Transverse colon (tissue), 4 donors: Measurements from ENCODE around the gene ADGRB2. TPM values are rescaled to one million over a fixed set of nuclear protein-coding genes. Genes with fewer than 3 reads are reported as not detected.

ENCODE experiments used
- DNase-seq: peaks from one replicate; pipeline ENCODE4 v3.0.0-alpha.2; 2019
- H3K27ac ChIP-seq, 4 donors: fragments of 200-600 bp; sonication (generic); 2 replicates each; pipeline ENCODE4 v1.5.1; 2016 to 2018; ENCODE audit warnings: inconsistent platforms in 4 of 4
- H3K27me3 ChIP-seq: fragments of 200-600 bp; sonication (generic); 2 replicates; pipeline ENCODE4 v1.5.1; 2017; ENCODE audit warnings: inconsistent platforms
- H3K36me3 ChIP-seq, 4 donors: fragments of 200-600 bp; sonication (generic); 2 replicates each; pipeline ENCODE4 v1.5.1; 2017 to 2019; ENCODE audit warnings: inconsistent platforms in 4 of 4
- H3K4me1 ChIP-seq, 4 donors: fragments of 200-600 bp; sonication (generic); 2 replicates each; pipeline ENCODE4 v1.5.1; 2017 to 2020; ENCODE audit warnings: inconsistent platforms in 4 of 4
- H3K4me3 ChIP-seq, 4 donors: fragments of 200-600 bp; sonication (generic); 1 replicate in 1 of 4; 2 replicates in 3 of 4; pipeline versions ENCODE4 v1.5.1 to v1.6.1; 2017 to 2019; ENCODE audit warnings: inconsistent platforms in 4 of 4
- H3K9me3 ChIP-seq, 2 donors: fragments of 200-600 bp; sonication (generic); 2 replicates each; pipeline ENCODE4 v1.5.1; 2017 to 2019; ENCODE audit warnings: inconsistent platforms in 2 of 2
- EP300 ChIP-seq: sonication (generic); formaldehyde crosslinking; IDR thresholded peaks from one replicate; pipeline ENCODE4 v1.6.1; 2017; ENCODE audit warnings: antibody characterized with exemption, low read depth
- POLR2A ChIP-seq: fragments of 450-650 bp; IDR thresholded peaks from one replicate; pipeline ENCODE4 v1.6.1; 2016; ENCODE audit warnings: antibody characterized with exemption, mild to moderate bottlenecking, moderate library complexity
- POLR2AphosphoS5 ChIP-seq, 3 donors: sonication (generic); formaldehyde crosslinking; IDR thresholded peaks; one replicate each; pipeline ENCODE4 v1.6.1; 2016; ENCODE audit warnings: antibody characterized with exemption in 3 of 3
- WGBS, 2 donors: methylation state at CpG; one replicate each; pipeline ENCODE4 v1.1.5; 2018; ENCODE audit warnings: low coverage in 1 of 2; 5-methylcytosine and 5-hydroxymethylcytosine counted together
- in situ Hi-C, 4 donors: fragments of 200-750 bp; cut with MboI; loops; one replicate each; pipeline versions ENCODE4 v1.15.0 to v1.15.1; 2017; ENCODE audit warnings: low sequenced_read_pairs in 3 of 4, low pct_ligation_motif_present in 1 of 4, low pct_unique_long_range_greater_than_20kb in 1 of 4
- intact Hi-C: fragments of 100-400 bp; cut with DNase I; formaldehyde crosslinking; loops from one replicate; pipeline ENCODE4 v1.15.1; 2023; ENCODE audit warnings: low total_unique reads
- total RNA-seq, 4 donors: library from RNA; depleted of rRNA; stranded (reverse); fragments of >200 nt; gene quantifications; one replicate each; pipeline ENCODE4 v1.1.0, GENCODE V29; 2016
- TF ChIP-seq, protein P1 (sequence below), 5 experiments: fragments of 200-600 bp in 3 of 5; fragments of 450-650 bp in 2 of 5; sonication (generic) in 3 of 5; IDR thresholded peaks; 1 replicate in 2 of 5; 2 replicates in 3 of 5; pipeline ENCODE4 v1.5.1; 2016 to 2017; ENCODE audit warnings: antibody characterized with exemption in 5 of 5, inconsistent platforms in 3 of 5, mild to moderate bottlenecking in 2 of 5, moderate library complexity in 1 of 5

The ADGRB2 gene
- total RNA-seq, 4 donors from 2014 or later = 0.55 to 4.2 (median 1.1) TPM; not detected in 1

GRCh38 chr1:31694964-31695313 is 69.2 kb downstream of the ADGRB2 start:
- Histone ChIP-seq H3K36me3 (no peaks in the 10 kb centered on the region), H3K27me3 (no peaks in the 10 kb centered on the region), H3K4me1 (peaks cover under 1 to 7% (median 2%) of the 10 kb centered on the region in 4 donors), H3K9me3 (no peaks in the 10 kb centered on the region), H3K4me3 (no peak overlapping the region), H3K27ac (peak overlapping the region in 1 of 4 donors; percentile 53)
- intact Hi-C loops (no loop called here), in situ Hi-C loops (no loop called here)
- DNase-seq = no peak
- 88% methylated on average over 8 of the region's 8 CpGs; no CpG with 5 or more reads in 1 of the 2 donors for WGBS, 2 donors
- TF ChIP-seq POLR2A (no peak), POLR2AphosphoS5 (IDR thresholded peaks at IDR 0.05) (no peak), EP300 (no peak)
- TF ChIP-seq, protein P1, sequence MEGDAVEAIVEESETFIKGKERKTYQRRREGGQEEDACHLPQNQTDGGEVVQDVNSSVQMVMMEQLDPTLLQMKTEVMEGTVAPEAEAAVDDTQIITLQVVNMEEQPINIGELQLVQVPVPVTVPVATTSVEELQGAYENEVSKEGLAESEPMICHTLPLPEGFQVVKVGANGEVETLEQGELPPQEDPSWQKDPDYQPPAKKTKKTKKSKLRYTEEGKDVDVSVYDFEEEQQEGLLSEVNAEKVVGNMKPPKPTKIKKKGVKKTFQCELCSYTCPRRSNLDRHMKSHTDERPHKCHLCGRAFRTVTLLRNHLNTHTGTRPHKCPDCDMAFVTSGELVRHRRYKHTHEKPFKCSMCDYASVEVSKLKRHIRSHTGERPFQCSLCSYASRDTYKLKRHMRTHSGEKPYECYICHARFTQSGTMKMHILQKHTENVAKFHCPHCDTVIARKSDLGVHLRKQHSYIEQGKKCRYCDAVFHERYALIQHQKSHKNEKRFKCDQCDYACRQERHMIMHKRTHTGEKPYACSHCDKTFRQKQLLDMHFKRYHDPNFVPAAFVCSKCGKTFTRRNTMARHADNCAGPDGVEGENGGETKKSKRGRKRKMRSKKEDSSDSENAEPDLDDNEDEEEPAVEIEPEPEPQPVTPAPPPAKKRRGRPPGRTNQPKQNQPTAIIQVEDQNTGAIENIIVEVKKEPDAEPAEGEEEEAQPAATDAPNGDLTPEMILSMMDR (IDR thresholded peaks at IDR 0.05) = no peak

DNA sequence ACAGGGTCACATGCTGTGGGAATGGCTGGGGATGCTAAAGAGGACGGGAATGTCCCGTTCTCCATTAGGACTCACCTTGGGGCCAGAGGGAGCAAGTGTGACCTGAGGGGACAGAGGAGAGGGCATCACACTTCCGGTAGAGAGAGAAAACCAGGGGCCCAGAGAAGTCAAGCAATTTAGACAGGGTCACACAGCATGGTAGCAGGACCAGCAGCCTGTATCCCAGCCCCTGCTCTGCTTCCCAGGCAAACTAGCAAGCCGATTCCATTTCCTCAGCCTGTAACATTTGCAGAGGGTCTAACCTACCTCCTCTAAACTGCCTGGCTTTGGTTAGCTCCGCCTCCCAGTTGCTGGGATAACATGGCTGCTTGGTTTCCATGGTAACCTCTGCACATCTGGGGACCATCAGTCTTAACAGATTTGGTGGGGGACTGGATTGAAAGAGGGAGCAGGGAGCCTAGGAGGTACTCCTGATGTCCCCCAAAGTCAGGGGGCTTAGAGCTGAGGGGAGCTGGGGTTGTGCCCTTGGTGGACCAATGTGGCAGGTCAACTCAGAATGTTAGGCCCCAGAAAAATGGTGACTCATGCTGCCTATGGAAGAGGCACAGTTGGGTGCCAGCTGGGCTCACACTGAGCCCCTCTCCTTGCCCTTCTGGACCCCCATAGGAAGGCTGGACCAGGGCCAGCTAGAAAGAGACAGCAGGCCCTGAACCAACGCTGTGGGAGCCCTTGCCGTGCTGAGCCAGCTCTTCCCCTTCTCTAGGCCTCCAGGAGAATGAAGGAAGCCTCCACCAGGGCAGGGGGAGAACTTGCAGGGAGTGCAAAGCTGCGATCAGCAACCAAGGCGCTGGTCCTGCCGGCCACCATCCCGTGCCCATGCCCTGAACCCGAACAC is 69.8 kb downstream of the ADGRB2 start:
- H3K9me3 ChIP-seq = no peaks in the 10 kb centered on the region
- TF ChIP-seq POLR2A = no peak
- WGBS, 2 donors = 78 to 100% methylated on average over 1 to 12 of the region's 12 CpGs
- no peaks in the 10 kb centered on the region for H3K27me3 ChIP-seq
- no peak overlapping the region for H3K4me3 ChIP-seq
- in situ Hi-C loops = no loop called here
- no peak overlapping the region for H3K27ac ChIP-seq
- peaks cover 0 to under 1% (median 0%) of the 10 kb centered on the region in 4 donors for H3K4me1 ChIP-seq
- DNase-seq = no peak
- intact Hi-C loops = no loop called here
- H3K36me3 ChIP-seq = no peaks in the 10 kb centered on the region

DNA sequence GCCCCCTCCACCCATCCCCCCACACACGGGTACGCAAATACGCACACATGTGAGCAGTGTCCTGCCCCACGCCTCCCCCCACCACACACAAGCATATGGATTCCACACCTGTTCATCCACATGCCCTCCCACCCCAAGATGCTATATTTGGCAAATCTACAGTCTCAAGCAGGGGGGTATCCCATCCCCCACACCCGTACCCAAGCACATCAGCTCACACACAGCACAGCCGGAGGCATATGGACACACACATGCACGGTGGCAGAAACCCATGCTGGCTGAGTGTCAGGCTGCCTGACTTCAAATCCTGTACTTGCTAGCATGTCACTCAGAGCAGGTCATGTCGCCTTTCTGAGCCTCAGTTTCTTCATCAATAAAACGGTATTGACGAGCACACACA is 70.9 kb downstream of the ADGRB2 start:
- 86% methylated on average over 10 of the region's 10 CpGs; no CpG with 5 or more reads in 1 of the 2 donors for WGBS, 2 donors
- in situ Hi-C loops = no loop called here
- Histone ChIP-seq H3K4me1 (peaks cover 0 to 8% (median 3%) of the 10 kb centered on the region in 4 donors), H3K9me3 (no peaks in the 10 kb centered on the region), H3K36me3 (no peaks in the 10 kb centered on the region), H3K4me3 (no peak overlapping the region), H3K27ac (no peak overlapping the region), H3K27me3 (no peaks in the 10 kb centered on the region)
- no peak for DNase-seq
- intact Hi-C loops = no loop called here
- TF ChIP-seq, protein P1 (IDR thresholded peaks at IDR 0.05) = no peak
- TF ChIP-seq POLR2A = no peak
- TF ChIP-seq POLR2AphosphoS5 (IDR thresholded peaks at IDR 0.05) = no peak
- no peak for TF ChIP-seq EP300

DNA sequence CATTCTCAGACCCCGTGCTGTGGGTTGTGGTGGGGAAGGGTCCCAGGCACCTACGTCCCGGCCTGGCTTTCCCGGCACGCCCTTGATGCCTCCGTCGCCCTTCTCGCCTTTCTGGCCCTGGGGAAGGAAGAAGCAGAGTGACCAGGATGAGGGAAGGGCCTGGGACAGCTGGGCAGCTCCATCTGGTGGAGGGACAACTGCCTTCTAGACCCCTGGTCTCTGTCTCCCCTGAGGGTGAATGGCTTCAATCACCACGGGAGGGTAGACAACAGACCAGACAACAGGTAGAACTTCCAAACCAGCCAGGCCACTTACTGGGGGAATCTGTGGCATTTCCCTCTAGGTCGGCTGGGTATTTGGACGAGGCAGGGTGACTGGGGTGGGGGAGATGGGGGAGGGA is 72.2 kb downstream of the ADGRB2 start:
- H3K4me1 ChIP-seq = peaks cover 0 to 14% (median 8%) of the 10 kb centered on the region in 4 donors
- no peak for DNase-seq
- TF ChIP-seq POLR2A = no peak
- TF ChIP-seq POLR2AphosphoS5 (IDR thresholded peaks at IDR 0.05) = no peak
- TF ChIP-seq, protein P1 (IDR thresholded peaks at IDR 0.05) = no peak
- no peak for TF ChIP-seq EP300
- no peak overlapping the region for H3K4me3 ChIP-seq
- no peaks in the 10 kb centered on the region for H3K27me3 ChIP-seq
- WGBS, 2 donors = 84% methylated on average over 10 of the region's 11 CpGs; no CpG with 5 or more reads in 1 of the 2 donors
- in situ Hi-C loops = no loop called here
- H3K27ac ChIP-seq = no peak overlapping the region
- intact Hi-C loops = no loop called here
- H3K36me3 ChIP-seq = no peaks in the 10 kb centered on the region
- H3K9me3 ChIP-seq = no peaks in the 10 kb centered on the region
